GM12878 (cell line): ENCODE measurements around the gene MAST2. TPM values are rescaled to one million over a fixed set of nuclear protein-coding genes. Genes with fewer than 3 reads are reported as not detected.

Source experiments
- FOXK2 ChIP-seq: fragments of 450-650 bp; IDR thresholded peaks from 2 replicates; pipeline ENCODE4 v1.6.1; 2017; ENCODE audit warnings: mild to moderate bottlenecking, moderate library complexity
- KLF5 ChIP-seq: fragments of 450-650 bp; IDR thresholded peaks from 2 replicates; pipeline ENCODE4 v1.6.1; 2014; ENCODE audit warnings: mild to moderate bottlenecking; ENCODE audit not compliant: partially characterized antibody
- polyA plus RNA-seq, 11 experiments: library from polyadenylated mRNA; depleted of rRNA in 4 of 11; unstranded in 6 of 11; stranded (reverse) in 5 of 11; fragments of >200 nt; fragmentation: Nextera tagmentation in 4 of 11; fragmentation: Illumina TruSeq in 1 of 11; extraction: Ambion mirVana in 4 of 11; extraction: Trizol in 1 of 11; gene quantifications; 1 replicate in 1 of 11; 2 replicates in 10 of 11; pipeline versions ENCODE4 v1.2.1 to v1.2.3, GENCODE V29; 2011 to 2016; ENCODE audit warnings: inconsistent platforms in 2 of 11, missing spikeins in 2 of 11, low read depth in 1 of 11
- total RNA-seq, 4 experiments: library from RNA; depleted of rRNA in 3 of 4; stranded (reverse); fragments of >200 nt in 3 of 4; fragmentation: Illumina TruSeq in 1 of 4; extraction: Trizol in 1 of 4; gene quantifications; 2 replicates each; pipeline versions ENCODE4 v1.2.1 to v1.2.3, GENCODE V29; 2013 to 2021
- TF ChIP-seq, protein P1 (sequence below): fragments of 450-650 bp; IDR thresholded peaks from 2 replicates; pipeline ENCODE4 v1.6.1; 2018; ENCODE audit warnings: borderline replicate concordance, mild to moderate bottlenecking; ENCODE audit not compliant: partially characterized antibody

MAST2 gene
- total and polyA plus RNA-seq, 10 of the 15 experiments (the other 5 are each of a cell fraction or from before 2014, with no cell fraction given) = 1.0 to 28.7 (median 13.8) TPM

DNA sequence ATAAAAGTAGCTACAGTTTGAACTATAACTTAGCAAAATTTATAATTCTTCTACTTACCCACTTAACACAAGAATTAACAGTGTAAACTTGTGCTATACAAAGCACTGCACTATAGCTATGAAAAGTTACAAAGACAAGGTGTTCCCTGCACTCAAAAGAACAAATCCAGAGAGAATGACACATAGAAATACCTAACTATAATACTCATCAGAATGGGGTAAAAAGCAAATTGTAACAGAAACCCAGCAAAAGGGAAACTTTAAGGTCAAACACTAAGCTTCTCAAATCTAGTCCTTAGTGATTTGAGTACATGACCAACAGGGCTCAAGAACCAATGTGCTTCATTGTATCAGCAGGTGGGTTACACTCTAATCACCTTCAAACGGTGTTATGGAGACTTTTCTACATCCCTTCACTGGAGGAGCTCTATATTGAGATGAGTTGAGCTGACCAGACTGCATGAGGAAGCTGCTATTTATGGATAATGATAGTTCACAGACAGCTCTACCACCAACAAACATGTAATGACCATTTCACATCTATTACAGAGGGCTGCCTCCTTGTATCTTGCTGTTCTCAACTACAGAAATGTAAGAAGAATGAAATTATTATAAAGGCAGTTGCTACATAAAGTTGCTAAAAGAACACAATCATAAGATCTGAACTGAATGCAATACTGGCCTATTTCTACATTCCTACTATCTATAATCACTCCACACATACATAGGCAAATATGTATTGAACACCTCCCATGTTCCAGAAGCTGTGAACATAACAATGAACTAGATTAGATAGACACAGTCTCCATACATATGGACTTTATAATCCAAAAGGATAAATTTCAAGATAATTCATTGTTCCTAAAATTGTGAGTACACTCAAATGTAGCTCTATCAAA lies 281.4 kb downstream of the MAST2 start (continued):
- TF ChIP-seq, protein P1, sequence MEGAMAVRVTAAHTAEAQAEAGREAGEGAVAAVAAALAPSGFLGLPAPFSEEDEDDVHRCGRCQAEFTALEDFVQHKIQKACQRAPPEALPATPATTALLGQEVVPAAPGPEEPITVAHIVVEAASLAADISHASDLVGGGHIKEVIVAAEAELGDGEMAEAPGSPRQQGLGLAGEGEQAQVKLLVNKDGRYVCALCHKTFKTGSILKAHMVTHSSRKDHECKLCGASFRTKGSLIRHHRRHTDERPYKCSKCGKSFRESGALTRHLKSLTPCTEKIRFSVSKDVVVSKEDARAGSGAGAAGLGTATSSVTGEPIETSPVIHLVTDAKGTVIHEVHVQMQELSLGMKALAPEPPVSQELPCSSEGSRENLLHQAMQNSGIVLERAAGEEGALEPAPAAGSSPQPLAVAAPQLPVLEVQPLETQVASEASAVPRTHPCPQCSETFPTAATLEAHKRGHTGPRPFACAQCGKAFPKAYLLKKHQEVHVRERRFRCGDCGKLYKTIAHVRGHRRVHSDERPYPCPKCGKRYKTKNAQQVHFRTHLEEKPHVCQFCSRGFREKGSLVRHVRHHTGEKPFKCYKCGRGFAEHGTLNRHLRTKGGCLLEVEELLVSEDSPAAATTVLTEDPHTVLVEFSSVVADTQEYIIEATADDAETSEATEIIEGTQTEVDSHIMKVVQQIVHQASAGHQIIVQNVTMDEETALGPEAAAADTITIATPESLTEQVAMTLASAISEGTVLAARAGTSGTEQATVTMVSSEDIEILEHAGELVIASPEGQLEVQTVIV = no peak
- TF ChIP-seq KLF5 (no peak), FOXK2 (no peak)

Other genes starting within 250 kb of the MAST2 start
- gene NASP, start 219.6 kb upstream of the MAST2 start, total RNA-seq (2014; rRNA removed) = 177 and 183 TPM in 2 replicates
- 276 and 278 TPM in 2 replicates for gene NASP, start 219.6 kb upstream of the MAST2 start, total RNA-seq (2014; rRNA removed; fragmentation: Illumina TruSeq; extraction: Trizol)
- 180 and 184 TPM in 2 replicates for gene NASP, start 219.6 kb upstream of the MAST2 start, total RNA-seq (2021)
- gene NASP, start 219.6 kb upstream of the MAST2 start, polyA plus RNA-seq (2011; rRNA removed) = 187 and 191 TPM in 2 replicates
- gene NASP, start 219.6 kb upstream of the MAST2 start, polyA plus RNA-seq (2014; fragmentation: Illumina TruSeq; extraction: Trizol) = 321 and 355 TPM in 2 replicates
- gene NASP, start 219.6 kb upstream of the MAST2 start, polyA plus RNA-seq (2014; fragmentation: Nextera tagmentation; extraction: Ambion mirVana) = 100 to 1,000 TPM; 111 to 175 TPM
- 195 and 220 TPM in 2 replicates for gene NASP, start 219.6 kb upstream of the MAST2 start, polyA plus RNA-seq (2014; rRNA removed)
- gene NASP, start 219.6 kb upstream of the MAST2 start, polyA plus RNA-seq (2016; fragmentation: Nextera tagmentation; extraction: Ambion mirVana) = 100 to 1,000 TPM; 234 to 238 TPM
- gene CCDC17, start 179.6 kb upstream of the MAST2 start, total RNA-seq (2014; rRNA removed) = 1.1 and 1.8 TPM in 2 replicates
- gene CCDC17, start 179.6 kb upstream of the MAST2 start, total RNA-seq (2014; rRNA removed; fragmentation: Illumina TruSeq; extraction: Trizol) = 0.64 and 0.76 TPM in 2 replicates
- 1.7 and 1.9 TPM in 2 replicates for gene CCDC17, start 179.6 kb upstream of the MAST2 start, total RNA-seq (2021)
- gene CCDC17, start 179.6 kb upstream of the MAST2 start, polyA plus RNA-seq (2011; rRNA removed) = 0.46 and 0.87 TPM in 2 replicates
- 0.24 and 0.40 TPM in 2 replicates for gene CCDC17, start 179.6 kb upstream of the MAST2 start, polyA plus RNA-seq (2014; fragmentation: Illumina TruSeq; extraction: Trizol)
- under 1 TPM; 0.15 to 0.32 TPM for gene CCDC17, start 179.6 kb upstream of the MAST2 start, polyA plus RNA-seq (2014; fragmentation: Nextera tagmentation; extraction: Ambion mirVana)
- gene CCDC17, start 179.6 kb upstream of the MAST2 start, polyA plus RNA-seq (2014; rRNA removed) = 1.2 and 1.6 TPM in 2 replicates
- under 1 TPM; 0.16 to 0.62 TPM for gene CCDC17, start 179.6 kb upstream of the MAST2 start, polyA plus RNA-seq (2016; fragmentation: Nextera tagmentation; extraction: Ambion mirVana)
- 76.2 and 85.0 TPM in 2 replicates for gene GPBP1L1, start 117.1 kb upstream of the MAST2 start, total RNA-seq (2014; rRNA removed)
- 91.3 and 91.6 TPM in 2 replicates for gene GPBP1L1, start 117.1 kb upstream of the MAST2 start, total RNA-seq (2014; rRNA removed; fragmentation: Illumina TruSeq; extraction: Trizol)
- 78.9 and 80.5 TPM in 2 replicates for gene GPBP1L1, start 117.1 kb upstream of the MAST2 start, total RNA-seq (2021)
- gene GPBP1L1, start 117.1 kb upstream of the MAST2 start, polyA plus RNA-seq (2011; rRNA removed) = 81.9 and 123 TPM in 2 replicates
- 85.5 and 122 TPM in 2 replicates for gene GPBP1L1, start 117.1 kb upstream of the MAST2 start, polyA plus RNA-seq (2014; fragmentation: Illumina TruSeq; extraction: Trizol)
- gene GPBP1L1, start 117.1 kb upstream of the MAST2 start, polyA plus RNA-seq (2014; fragmentation: Nextera tagmentation; extraction: Ambion mirVana) = 10 to 100 TPM; 37.3 to 44.0 TPM
- gene GPBP1L1, start 117.1 kb upstream of the MAST2 start, polyA plus RNA-seq (2014; rRNA removed) = 42.9 and 51.1 TPM in 2 replicates
- 10 to 100 TPM; 83.6 to 85.6 TPM for gene GPBP1L1, start 117.1 kb upstream of the MAST2 start, polyA plus RNA-seq (2016; fragmentation: Nextera tagmentation; extraction: Ambion mirVana)
- gene TMEM69, start 115.4 kb upstream of the MAST2 start, total RNA-seq (2014; rRNA removed) = 84.3 and 86.6 TPM in 2 replicates
- 58.5 and 60.6 TPM in 2 replicates for gene TMEM69, start 115.4 kb upstream of the MAST2 start, total RNA-seq (2014; rRNA removed; fragmentation: Illumina TruSeq; extraction: Trizol)
- 39.8 and 47.2 TPM in 2 replicates for gene TMEM69, start 115.4 kb upstream of the MAST2 start, total RNA-seq (2021)
- 162 and 176 TPM in 2 replicates for gene TMEM69, start 115.4 kb upstream of the MAST2 start, polyA plus RNA-seq (2011; rRNA removed)
- 91.0 and 111 TPM in 2 replicates for gene TMEM69, start 115.4 kb upstream of the MAST2 start, polyA plus RNA-seq (2014; fragmentation: Illumina TruSeq; extraction: Trizol)
- gene TMEM69, start 115.4 kb upstream of the MAST2 start, polyA plus RNA-seq (2014; fragmentation: Nextera tagmentation; extraction: Ambion mirVana) = 10 to 100 TPM; 44.6 to 97.5 TPM
- 58.0 and 65.3 TPM in 2 replicates for gene TMEM69, start 115.4 kb upstream of the MAST2 start, polyA plus RNA-seq (2014; rRNA removed)
- 100 to 1,000 TPM; 106 TPM for gene TMEM69, start 115.4 kb upstream of the MAST2 start, polyA plus RNA-seq (2016; fragmentation: Nextera tagmentation; extraction: Ambion mirVana)
- gene IPP, start 53.0 kb upstream of the MAST2 start, total RNA-seq (2014; rRNA removed) = 5.7 and 8.3 TPM in 2 replicates
- gene IPP, start 53.0 kb upstream of the MAST2 start, total RNA-seq (2014; rRNA removed; fragmentation: Illumina TruSeq; extraction: Trizol) = 7.6 and 7.8 TPM in 2 replicates
- gene IPP, start 53.0 kb upstream of the MAST2 start, total RNA-seq (2021) = 12.8 and 14.6 TPM in 2 replicates
- gene IPP, start 53.0 kb upstream of the MAST2 start, polyA plus RNA-seq (2011; rRNA removed) = 11.3 and 18.4 TPM in 2 replicates
- 6.6 and 7.3 TPM in 2 replicates for gene IPP, start 53.0 kb upstream of the MAST2 start, polyA plus RNA-seq (2014; fragmentation: Illumina TruSeq; extraction: Trizol)
- 10 to 100 TPM in 1 of 2 experiments, 1 to 10 TPM in 1; 9.5 to 11.2 TPM for gene IPP, start 53.0 kb upstream of the MAST2 start, polyA plus RNA-seq (2014; fragmentation: Nextera tagmentation; extraction: Ambion mirVana)
- 4.7 and 5.2 TPM in 2 replicates for gene IPP, start 53.0 kb upstream of the MAST2 start, polyA plus RNA-seq (2014; rRNA removed)
- gene IPP, start 53.0 kb upstream of the MAST2 start, polyA plus RNA-seq (2016; fragmentation: Nextera tagmentation; extraction: Ambion mirVana) = 10 to 100 TPM; 12.9 to 15.0 TPM